IMR-90 (cell line): Measurements from ENCODE around the gene RAPGEF3. TPM values are rescaled to one million over a fixed set of nuclear protein-coding genes. Genes with fewer than 3 reads are reported as not detected.

Source experiments
- ATAC-seq: fragments of 200-7000 bp; cut with Tn5 transposase; 2 replicates; pipeline ENCODE4 v1.9.1; 2020; ENCODE audit warnings: low read depth, mild to moderate bottlenecking, moderate library complexity
- BruUV-seq: library from RNA; stranded (reverse); fragments of 400-500 nt; replicated peaks from 2 replicates; lab custom pipeline; 2021; lab: Mats Ljungman, UMichigan
- CTCF ChIA-PET: fragments of 300-600 bp; formaldehyde crosslinking; extraction: SDS; loops from one replicate; lab custom pipeline; 2021; ENCODE audit warnings: antibody characterized with exemption; lab: Yijun Ruan, JAX
- POLR2A ChIA-PET: fragments of 300-600 bp; sonication (Branson Sonifier 250); formaldehyde crosslinking; loops from one replicate; lab custom pipeline; 2022; ENCODE audit warnings: antibody characterized with exemption; ENCODE audit not compliant: unreplicated experiment; lab: Charles Lee
- DNase-seq: peaks from one replicate; pipeline ENCODE4 v3.0.0; 2013
- H2AFZ ChIP-seq: replicated peaks from 2 replicates; pipeline ENCODE3; 2013; ENCODE audit warnings: low read length, mild to moderate bottlenecking; ENCODE audit not compliant: poor library complexity
- H2AK5ac ChIP-seq: 2 replicates; pipeline ENCODE4 v1.6.1; 2013; ENCODE audit warnings: low read depth, low read length, inconsistent platforms
- H2AK9ac ChIP-seq: replicated peaks from 2 replicates; pipeline ENCODE3; 2013; ENCODE audit warnings: mild to moderate bottlenecking, low read depth, low read length, moderate library complexity; ENCODE audit not compliant: poor library complexity
- H2BK120ac ChIP-seq: 2 replicates; pipeline ENCODE4 v1.6.1; 2013; ENCODE audit warnings: low read depth, low read length, inconsistent platforms
- H2BK15ac ChIP-seq: 3 replicates; pipeline ENCODE4 v1.6.1; 2013; ENCODE audit warnings: low read depth, low read length, inconsistent platforms
- H2BK20ac ChIP-seq: 2 replicates; pipeline ENCODE4 v1.6.1; 2013; ENCODE audit warnings: low read depth, mild to moderate bottlenecking, inconsistent platforms, low read length, moderate library complexity
- H2BK5ac ChIP-seq: 2 replicates; pipeline ENCODE4 v1.6.1; 2013; ENCODE audit warnings: mild to moderate bottlenecking, low read depth, low read length, inconsistent platforms; ENCODE audit not compliant: poor library complexity, severe bottlenecking
- H3K14ac ChIP-seq: replicated peaks from 2 replicates; pipeline ENCODE4 v1.6.1; 2013; ENCODE audit warnings: low read depth, low read length, inconsistent platforms
- H3K18ac ChIP-seq: 2 replicates; pipeline ENCODE4 v1.6.1; 2013; ENCODE audit warnings: low read depth, low read length, control low read depth
- H3K23ac ChIP-seq: 2 replicates; pipeline ENCODE4 v1.6.1; 2013; ENCODE audit warnings: low read depth, low read length, inconsistent platforms
- H3K27ac ChIP-seq: 2 replicates; pipeline ENCODE4 v1.5.1; 2013; ENCODE audit warnings: mild to moderate bottlenecking, control low read depth, low read length; ENCODE audit not compliant: insufficient read depth
- H3K27me3 ChIP-seq: 2 replicates; pipeline ENCODE4 v1.6.1; 2013; ENCODE audit warnings: low read length; ENCODE audit not compliant: control insufficient read depth, insufficient read depth
- H3K36me3 ChIP-seq: 2 replicates; pipeline ENCODE4 v1.6.1; 2013; ENCODE audit warnings: low read length, mixed read lengths; ENCODE audit not compliant: control insufficient read depth, insufficient read depth
- H3K4ac ChIP-seq: 2 replicates; pipeline ENCODE4 v1.6.1; 2013; ENCODE audit warnings: low read depth, low read length, inconsistent platforms
- H3K4me1 ChIP-seq: 2 replicates; pipeline ENCODE4 v1.6.1; 2013; ENCODE audit warnings: low read length, mixed read lengths; ENCODE audit not compliant: control insufficient read depth, insufficient read depth
- H3K4me2 ChIP-seq: 2 replicates; pipeline ENCODE4 v1.6.1; 2013; ENCODE audit warnings: low read depth, mild to moderate bottlenecking, control low read depth, low read length, moderate library complexity
- H3K4me3 ChIP-seq: 2 replicates; pipeline ENCODE4 v1.5.1; 2013; ENCODE audit warnings: low read depth, mild to moderate bottlenecking, control low read depth, low read length, moderate library complexity; ENCODE audit not compliant: insufficient read depth
- H3K56ac ChIP-seq: 2 replicates; pipeline ENCODE4 v1.6.1; 2013; ENCODE audit warnings: low read length, inconsistent platforms; ENCODE audit not compliant: insufficient read depth; ENCODE audit errors: extremely low read depth
- H3K79me1 ChIP-seq, 2 experiments: 2 replicates each; pipeline ENCODE4 v1.6.1; 2013; ENCODE audit warnings: low read length in 2 of 2, inconsistent platforms in 1 of 2, low read depth in 1 of 2
- H3K9ac ChIP-seq: 2 replicates; pipeline ENCODE4 v1.6.1; 2013; ENCODE audit warnings: low read depth, low read length, control low read depth
- H3K9me1 ChIP-seq: 2 replicates; pipeline ENCODE4 v1.6.1; 2013; ENCODE audit warnings: low read length, inconsistent platforms; ENCODE audit not compliant: insufficient read depth
- H3K9me3 ChIP-seq: 2 replicates; pipeline ENCODE4 v1.6.1; 2013; ENCODE audit warnings: low read length; ENCODE audit not compliant: control insufficient read depth, insufficient read depth
- H4K20me1 ChIP-seq: 2 replicates; pipeline ENCODE4 v1.6.1; 2013; ENCODE audit warnings: low read length, inconsistent platforms; ENCODE audit not compliant: insufficient read depth
- H4K5ac ChIP-seq: 2 replicates; pipeline ENCODE4 v1.6.1; 2013; ENCODE audit warnings: mild to moderate bottlenecking, low read depth, low read length, control low read depth
- H4K8ac ChIP-seq, 2 experiments: 2 replicates each; pipeline ENCODE4 v1.6.1; 2013; ENCODE audit warnings: low read depth in 2 of 2, low read length in 2 of 2, control low read depth in 1 of 2, inconsistent platforms in 1 of 2
- H4K91ac ChIP-seq: 2 replicates; pipeline ENCODE4 v1.6.1; 2013; ENCODE audit warnings: low read depth, low read length, inconsistent platforms; ENCODE audit not compliant: insufficient read depth
- MAFK ChIP-seq: IDR thresholded peaks from 2 replicates; pipeline ENCODE4 v1.6.1; 2012; ENCODE audit warnings: low read depth, low read length, improper control_type of control experiment
- WGBS, 2 experiments: methylation state at CpG; one replicate each; pipeline versions ENCODE4 v1.1.5 to v1.1.7; 2013; ENCODE audit warnings: missing lambda C conversion rate in 2 of 2; ENCODE audit not compliant: insufficient read length in 1 of 2; ENCODE audit errors: extremely low coverage in 2 of 2; 5-methylcytosine and 5-hydroxymethylcytosine counted together
- dilution Hi-C: fragments of 300-500 bp; cut with HindIII; formaldehyde crosslinking; loops from one replicate; pipeline ENCODE4 v1.14.3; 2018; ENCODE audit warnings: low sequenced_read_pairs; ENCODE audit not compliant: unreplicated experiment
- in situ Hi-C: fragments of 300-500 bp; cut with MboI; formaldehyde crosslinking; loops from 3 replicates; pipeline ENCODE4 v1.14.3; 2019; ENCODE audit warnings: low sequenced_read_pairs, inconsistent platforms, mixed read lengths
- intact Hi-C: fragments of 100-400 bp; cut with micrococcal nuclease; formaldehyde crosslinking; loops from 2 replicates; pipeline ENCODE4 v1.10.0; 2022
- polyA plus RNA-seq, 3 experiments: library from polyadenylated mRNA; depleted of rRNA; stranded (reverse); fragments of >200 nt; gene quantifications; 2 replicates each; pipeline ENCODE4 v1.2.3, GENCODE V29; 2012; ENCODE audit warnings: low replicate concordance in 1 of 3
- total RNA-seq: library from RNA; depleted of rRNA; stranded (reverse); fragments of >200 nt; gene quantifications from 2 replicates; pipeline ENCODE4 v1.2.3, GENCODE V29; 2012

The RAPGEF3 gene
- total and polyA plus RNA-seq, 2 of the 4 experiments (the other 2 are of a cell fraction) = 1.3 to 2.0 TPM

DNA sequence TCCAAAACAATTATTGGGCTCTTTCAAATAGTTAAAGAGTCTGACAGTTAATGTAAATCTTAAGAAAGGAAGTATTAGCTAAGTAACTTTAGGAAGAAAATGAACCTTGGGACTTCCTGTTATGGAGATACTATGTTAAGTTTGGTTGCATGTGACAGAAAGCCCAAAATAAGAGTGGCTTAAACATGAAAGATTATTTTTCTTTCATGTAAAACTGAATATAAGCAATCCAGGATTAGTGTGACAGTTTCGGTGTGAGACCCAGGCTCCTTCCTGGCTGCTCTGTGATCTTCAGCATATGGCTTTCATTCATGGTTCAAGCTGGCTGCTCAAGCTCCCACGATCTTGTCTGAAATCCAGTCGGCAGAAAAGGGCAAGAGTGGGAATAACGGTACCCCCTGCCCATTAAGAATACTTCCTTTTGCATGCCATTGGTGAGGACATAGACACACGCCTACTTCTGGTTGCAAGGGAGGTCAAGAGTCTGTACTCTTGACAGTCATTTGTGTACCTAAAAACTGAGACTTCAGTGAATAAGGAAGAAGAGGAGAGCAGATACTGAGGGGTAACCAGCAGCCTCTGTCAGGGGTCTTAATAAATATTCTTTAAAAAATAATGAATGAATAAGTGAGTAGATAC lies 50.7 kb downstream of the RAPGEF3 start:
- Histone ChIP-seq H3K56ac (no peak overlapping the region), H3K9me1 (peaks cover 9% of the 10 kb centered on the region; the same call in 1 of the 2 replicates), H3K23ac (no peak overlapping the region), H4K5ac (no peak overlapping the region), H3K14ac (no peak overlapping the region), H2AK5ac (no peak overlapping the region), H3K79me1 (peaks cover 15 to 33% of the 10 kb centered on the region in 2 experiments), H3K36me3 (no peaks in the 10 kb centered on the region), H4K8ac (0 out of 4 replicates have a peak overlapping the region, but pooled peaks of 1 of the 2 experiments have one; percentile 9), H2BK120ac (no peak overlapping the region), H3K9me3 (no peaks in the 10 kb centered on the region), H4K91ac (no peak overlapping the region), H3K4ac (no peak overlapping the region), H2BK20ac (no peak overlapping the region), H3K4me2 (no peak overlapping the region), H3K27me3 (no peaks in the 10 kb centered on the region), H3K9ac (no peak overlapping the region), H2AFZ (no peak overlapping the region), H3K27ac (no peak overlapping the region), H2BK15ac (no peak overlapping the region), H3K18ac (no peak overlapping the region), H3K4me1 (no peaks in the 10 kb centered on the region; the same call in 1 of the 2 replicates), H2BK5ac (no peak overlapping the region), H2AK9ac (no peak overlapping the region), H3K4me3 (no peak overlapping the region), H4K20me1 (peaks cover 4% of the 10 kb centered on the region; the same call in 1 of the 2 replicates)
- no TSS peak for BruUV-seq
- ATAC-seq (no peak), DNase-seq (no peak)
- intact Hi-C loops = no loop called here
- no CpG with 5 or more reads among the region's 5 CpGs for WGBS, 2 experiments
- dilution Hi-C loops = no loop called here
- ChIA-PET POLR2A (interaction anchor here (0.5 kb wide), 1 partner anchor 1223 kb away, joined by 4 read pairs; no protein-coding TSS in a partner anchor), CTCF (no interaction called here)
- TF ChIP-seq MAFK = no peak
- in situ Hi-C loops = no loop called here
